Dermis microvascular lymphatic vessel endothelial cell (primary cell): ENCODE results near the gene ELFN1. TPM values are rescaled to one million over a fixed set of nuclear protein-coding genes. Genes with fewer than 3 reads are reported as not detected.

Source experiments
- DNase-seq, 2 donors: peaks; one replicate each; pipeline versions ENCODE4 v3.0.0 to v3.0.0-alpha.2; 2010; ENCODE audit warnings: low read depth in 2 of 2
- total RNA-seq: library from RNA; depleted of rRNA; stranded (reverse); fragments of >200 nt; gene quantifications from 2 replicates; pipeline ENCODE4 v1.2.1, GENCODE V29; 2014

ELFN1 gene
- total RNA-seq, 1 donor from 2014 or later: 0.90 TPM

DNA sequence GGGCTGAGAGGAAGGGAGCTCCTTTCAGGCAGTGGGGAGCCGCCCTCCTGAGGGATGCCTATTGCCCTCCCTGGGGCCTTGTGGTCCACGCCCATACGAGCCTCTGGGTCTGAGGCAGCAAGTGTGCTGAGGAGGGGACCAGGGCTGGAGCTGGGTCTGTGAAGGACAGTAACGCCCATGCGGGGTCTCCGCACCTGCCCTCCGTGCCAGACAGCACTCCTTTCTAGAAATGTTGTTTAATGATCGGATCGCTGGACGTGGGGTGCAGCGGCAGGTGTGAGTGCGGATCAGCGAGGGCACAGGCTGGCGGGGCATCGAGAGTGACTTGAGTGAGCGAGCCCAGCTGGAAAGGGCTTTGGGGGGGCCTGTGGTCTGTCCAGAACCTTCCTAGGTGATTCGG, 70.1 kb downstream of the ELFN1 start:
- no peak for DNase-seq

DNA sequence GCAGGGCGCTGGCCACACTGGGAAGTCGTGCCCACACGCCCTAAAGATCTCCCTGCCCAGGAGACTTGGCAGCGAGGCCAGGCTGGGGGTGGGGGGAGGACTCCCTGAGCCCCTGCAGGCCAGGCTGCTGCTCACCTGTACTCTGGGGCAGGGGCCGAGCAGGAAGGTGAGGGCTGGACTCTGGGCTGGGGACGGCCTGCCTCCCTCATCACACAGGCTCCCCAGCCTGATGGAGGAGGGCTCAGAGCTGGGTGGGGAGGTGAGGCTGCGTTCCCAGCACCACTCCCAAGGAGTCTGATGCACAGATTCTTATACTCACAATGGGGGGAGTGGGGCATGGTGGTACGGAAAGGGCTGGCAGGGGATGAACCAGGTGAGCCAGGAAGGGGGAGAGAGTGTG, 71.2 kb downstream of the ELFN1 start:
- no peak for DNase-seq

DNA sequence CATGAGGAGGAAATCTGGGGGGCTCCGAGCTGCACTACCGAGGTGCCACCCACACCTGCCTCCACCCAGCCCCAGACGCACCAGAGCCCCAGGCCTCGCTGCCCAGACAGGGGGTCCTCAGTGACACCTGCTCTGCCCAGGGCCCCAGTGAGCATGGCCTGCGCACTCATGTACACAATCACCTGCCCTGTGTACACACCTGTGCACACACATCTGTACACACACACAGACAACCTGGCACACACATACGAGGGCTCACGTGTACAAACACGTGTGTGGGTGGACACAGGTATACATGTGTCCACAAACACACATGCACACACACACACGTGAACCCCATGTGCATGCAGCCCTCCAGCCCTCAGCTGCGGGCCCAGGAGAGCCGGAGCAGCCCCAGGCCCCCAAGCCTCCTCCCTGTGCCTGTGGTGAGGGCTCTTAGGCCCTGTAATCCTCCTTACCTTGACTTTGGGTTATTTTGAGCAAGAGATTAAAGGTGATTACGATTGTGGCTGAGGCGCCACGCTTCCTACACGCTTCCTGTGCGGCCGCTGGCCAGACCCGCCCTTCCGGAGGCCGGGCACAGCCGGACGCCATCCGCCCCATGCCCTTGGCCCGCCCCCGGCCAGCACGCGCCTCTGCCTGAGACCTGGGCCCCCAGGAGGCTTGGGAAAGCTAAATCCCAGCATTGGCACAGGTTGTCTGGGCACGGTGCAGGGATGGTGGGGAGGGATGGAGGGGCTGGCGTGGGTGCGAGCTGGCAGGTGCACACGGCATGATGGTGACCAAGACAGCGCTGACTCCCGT, 71.9 kb downstream of the ELFN1 start:
- DNase-seq: peak in 1 of 2 donors; percentile 6

DNA sequence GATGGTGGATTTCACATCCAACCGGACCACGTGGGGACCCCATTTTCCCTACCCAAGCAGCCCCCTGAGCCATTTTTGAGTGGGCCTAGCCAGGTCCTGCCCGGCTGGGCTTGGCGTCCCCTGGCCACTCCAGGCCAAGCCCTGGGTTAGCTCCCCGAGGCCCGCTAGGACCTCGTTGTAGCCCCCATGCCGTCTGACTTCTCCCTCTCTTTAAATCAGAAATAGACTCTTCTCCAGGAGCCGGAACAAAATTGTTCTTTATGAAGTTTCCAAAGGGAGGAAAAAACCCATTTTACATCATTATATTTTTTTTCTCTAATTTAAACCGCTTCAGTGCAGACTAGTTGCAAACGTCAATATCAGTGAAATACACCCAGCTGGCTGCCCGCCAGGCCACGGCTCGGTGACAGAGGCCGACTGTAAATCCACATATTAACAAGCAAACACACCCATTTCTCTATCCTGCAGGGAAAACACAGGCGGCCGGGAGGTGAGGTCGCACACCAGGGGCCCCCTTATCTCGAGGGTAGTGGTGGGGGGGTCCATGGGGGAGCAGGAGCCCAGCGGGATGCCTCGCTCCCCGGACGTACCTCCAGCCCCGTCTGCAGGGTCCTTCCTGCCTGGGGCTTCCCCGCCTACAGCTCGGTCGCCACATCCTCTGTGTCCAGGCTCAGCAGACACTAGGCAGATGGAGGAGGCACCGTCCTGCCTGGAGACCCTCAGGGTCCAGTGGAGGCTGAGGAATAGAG, 72.7 kb downstream of the ELFN1 start:
- DNase-seq: peak; percentile 14 to 27

DNA sequence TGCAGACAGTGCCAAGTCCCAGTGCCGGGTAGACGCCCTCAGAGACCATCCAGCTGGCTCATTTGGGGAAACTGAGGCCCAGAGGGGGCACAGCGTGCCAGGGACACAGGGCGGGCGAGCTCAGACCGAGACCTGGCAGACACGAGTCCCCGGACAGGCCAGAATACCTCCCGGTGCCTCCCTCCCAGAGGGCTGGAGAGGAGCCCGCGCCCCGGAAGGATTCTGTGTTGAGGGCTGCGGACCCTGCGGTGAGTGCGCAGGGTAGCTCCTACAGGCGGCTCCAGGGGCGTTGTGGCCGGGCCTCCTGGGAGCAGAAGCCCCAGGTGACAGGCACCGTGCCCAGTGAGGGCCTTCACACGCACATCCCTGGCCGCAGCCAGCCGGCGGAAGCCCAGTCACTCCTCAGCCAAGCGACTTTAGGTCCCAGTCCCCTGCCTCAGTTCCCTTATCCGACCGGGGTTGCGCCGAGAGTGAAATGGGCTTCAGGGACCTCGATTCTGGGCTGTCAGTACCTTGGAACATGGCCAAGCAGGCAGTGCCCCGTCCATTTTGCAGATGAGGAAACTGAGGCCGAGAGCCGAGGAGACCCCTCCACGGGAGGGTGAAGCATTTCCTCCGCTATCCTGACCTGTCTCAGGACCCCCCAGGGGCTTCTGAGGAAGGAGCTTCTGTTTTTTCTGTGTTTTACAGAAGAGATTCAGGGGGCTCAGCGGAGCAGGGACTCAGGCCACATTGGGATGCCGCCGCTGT, 73.6 kb downstream of the ELFN1 start:
- DNase-seq: no peak

DNA sequence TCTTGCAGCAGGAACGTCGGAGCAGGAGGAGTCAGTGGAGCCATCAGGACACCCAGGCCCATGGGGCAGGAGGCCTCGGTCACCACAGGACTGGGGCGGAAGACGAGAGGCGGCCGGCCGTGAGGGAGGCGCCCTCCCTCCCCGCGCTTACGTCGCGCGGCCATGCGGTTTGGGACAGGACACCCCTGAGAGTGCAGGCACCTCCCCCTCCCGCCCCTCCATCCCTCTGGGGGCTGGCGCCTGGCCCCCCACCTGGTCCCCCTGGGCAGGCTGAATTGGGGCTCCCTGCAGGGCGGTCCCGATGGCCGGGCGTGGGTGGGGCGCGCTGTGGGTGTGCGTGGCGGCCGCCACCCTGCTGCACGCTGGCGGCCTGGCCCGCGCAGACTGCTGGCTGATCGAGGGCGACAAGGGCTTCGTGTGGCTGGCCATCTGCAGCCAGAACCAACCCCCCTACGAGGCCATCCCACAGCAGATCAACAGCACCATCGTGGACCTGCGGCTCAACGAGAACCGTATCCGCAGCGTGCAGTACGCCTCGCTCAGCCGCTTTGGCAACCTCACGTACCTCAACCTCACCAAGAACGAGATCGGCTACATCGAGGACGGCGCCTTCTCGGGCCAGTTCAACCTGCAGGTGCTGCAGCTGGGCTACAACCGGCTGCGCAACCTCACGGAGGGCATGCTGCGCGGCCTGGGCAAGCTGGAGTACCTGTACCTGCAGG, 74.4 kb downstream of the ELFN1 start:
- no peak for DNase-seq

DNA sequence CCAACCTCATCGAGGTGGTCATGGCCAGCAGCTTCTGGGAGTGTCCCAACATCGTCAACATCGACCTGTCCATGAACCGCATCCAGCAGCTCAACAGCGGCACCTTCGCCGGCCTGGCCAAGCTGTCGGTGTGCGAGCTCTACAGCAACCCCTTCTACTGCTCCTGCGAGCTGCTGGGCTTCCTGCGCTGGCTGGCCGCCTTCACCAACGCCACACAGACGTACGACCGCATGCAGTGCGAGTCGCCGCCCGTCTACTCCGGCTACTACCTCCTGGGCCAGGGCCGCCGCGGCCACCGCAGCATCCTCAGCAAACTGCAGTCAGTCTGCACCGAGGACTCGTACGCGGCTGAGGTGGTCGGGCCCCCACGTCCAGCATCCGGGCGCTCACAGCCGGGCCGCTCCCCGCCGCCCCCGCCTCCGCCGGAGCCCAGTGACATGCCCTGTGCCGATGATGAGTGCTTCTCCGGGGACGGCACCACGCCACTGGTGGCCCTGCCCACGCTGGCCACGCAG, 75.0 kb downstream of the ELFN1 start:
- DNase-seq: no peak

DNA sequence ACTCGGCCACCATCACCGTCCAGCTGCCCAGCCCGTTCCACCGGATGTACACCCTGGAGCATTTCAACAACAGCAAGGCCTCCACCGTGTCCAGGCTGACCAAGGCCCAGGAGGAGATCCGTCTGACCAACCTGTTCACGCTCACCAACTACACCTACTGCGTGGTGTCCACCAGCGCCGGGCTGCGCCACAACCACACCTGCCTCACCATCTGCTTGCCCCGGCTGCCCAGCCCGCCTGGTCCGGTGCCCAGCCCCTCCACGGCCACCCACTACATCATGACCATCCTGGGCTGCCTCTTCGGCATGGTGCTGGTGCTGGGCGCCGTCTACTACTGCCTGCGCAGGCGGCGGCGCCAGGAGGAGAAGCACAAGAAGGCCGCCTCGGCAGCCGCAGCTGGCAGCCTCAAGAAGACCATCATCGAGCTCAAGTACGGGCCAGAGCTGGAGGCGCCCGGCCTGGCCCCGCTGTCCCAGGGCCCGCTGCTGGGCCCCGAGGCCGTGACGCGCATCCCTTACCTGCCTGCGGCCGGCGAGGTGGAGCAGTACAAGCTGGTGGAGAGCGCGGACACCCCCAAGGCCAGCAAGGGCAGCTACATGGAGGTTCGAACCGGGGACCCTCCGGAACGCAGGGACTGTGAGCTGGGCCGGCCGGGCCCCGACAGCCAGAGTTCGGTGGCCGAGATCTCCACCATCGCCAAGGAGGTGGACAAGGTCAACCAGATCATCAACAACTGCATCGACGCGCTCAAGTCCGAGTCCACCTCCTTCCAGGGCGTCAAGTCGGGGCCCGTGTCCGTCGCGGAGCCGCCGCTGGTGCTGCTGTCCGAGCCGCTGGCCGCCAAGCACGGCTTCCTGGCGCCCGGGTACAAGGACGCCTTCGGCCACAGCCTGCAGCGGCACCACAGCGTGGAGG, 75.8 kb downstream of the ELFN1 start:
- no peak for DNase-seq

DNA sequence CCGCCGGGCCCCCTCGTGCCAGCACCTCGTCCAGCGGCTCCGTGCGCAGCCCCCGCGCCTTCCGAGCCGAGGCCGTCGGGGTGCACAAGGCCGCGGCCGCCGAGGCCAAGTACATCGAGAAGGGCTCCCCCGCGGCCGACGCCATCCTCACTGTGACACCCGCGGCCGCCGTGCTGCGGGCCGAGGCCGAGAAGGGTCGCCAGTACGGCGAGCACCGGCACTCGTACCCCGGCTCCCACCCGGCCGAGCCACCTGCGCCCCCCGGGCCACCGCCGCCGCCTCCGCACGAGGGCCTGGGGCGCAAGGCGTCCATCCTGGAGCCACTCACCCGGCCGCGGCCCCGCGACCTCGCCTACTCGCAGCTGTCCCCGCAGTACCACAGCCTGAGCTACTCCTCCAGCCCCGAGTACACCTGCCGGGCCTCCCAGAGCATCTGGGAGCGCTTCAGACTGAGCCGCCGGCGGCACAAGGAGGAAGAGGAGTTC, 76.5 kb downstream of the ELFN1 start:
- DNase-seq: no peak

DNA sequence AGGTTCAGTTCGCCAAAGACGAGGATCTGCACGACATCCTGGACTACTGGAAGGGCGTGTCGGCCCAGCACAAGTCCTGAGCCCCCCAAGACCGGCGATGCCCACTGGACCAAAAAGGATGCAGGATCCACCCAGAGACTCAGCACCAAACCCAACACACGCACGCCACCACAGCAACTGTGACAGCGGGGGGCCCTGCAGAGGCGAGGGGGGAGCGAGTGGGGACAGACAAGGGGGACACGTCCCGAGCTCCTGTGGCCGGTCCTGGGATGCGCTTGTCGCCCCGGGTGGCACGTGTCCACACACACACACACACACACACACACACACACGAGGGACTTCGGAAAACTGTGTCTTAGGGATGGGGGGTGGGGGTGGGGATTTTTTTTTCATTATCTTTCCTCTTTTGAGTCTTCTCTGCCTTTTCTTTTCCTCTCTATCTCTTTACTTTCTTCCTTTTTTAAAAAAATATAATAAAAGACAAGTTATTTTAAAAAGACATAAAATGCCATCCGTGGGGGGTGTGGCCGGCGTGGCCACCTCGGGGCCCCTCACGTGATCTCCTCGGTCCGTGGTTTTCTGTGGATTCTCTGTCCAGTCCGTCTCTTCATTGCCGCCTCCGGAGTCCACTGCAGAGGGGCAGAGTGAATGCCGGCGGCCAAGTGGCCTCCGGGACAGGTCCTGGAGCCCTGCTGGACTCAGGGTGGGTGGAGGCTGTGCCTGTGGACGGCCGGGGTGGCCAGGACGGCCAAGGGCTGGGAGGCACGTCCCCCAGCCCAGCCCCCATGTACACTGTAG, 77.1 kb downstream of the ELFN1 start:
- DNase-seq: no peak

DNA sequence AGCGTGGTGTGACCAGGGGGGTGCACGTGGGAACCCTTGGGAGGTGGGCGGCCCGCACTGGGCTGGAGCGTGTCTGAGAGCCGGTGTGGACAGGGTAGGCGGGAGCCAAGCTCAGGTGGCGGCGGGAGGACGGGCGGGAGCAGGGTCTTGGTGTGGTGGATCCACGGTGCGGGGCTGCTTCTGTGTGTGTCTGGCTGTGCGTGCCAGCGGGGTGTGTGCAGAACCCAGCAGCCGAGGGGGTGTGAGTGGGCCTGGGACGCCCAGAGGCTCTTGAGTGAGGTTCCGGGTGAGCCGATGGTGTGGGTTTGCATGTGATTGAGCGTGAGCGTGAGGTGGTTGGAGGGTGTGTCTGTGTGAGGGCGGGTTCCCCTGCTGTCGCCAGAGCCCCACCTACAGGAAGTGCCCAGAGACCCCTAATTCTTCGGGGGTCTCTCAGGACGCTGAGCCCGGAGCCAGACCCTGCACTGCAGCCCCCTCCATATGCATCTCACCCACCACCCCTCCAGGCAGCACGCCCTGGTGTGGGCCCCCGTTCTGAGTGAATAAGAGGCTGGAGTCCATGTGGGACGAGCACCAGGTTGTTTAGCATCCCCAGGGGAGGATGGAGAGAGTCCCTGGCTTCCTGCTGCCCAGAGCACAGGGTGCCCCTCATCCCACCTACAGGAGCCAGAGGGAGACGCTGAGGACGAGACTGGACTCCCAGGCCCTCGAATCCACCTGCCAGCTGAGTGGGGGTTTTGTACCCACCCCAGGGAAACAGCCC, 78.2 kb downstream of the ELFN1 start:
- DNase-seq: no peak

DNA sequence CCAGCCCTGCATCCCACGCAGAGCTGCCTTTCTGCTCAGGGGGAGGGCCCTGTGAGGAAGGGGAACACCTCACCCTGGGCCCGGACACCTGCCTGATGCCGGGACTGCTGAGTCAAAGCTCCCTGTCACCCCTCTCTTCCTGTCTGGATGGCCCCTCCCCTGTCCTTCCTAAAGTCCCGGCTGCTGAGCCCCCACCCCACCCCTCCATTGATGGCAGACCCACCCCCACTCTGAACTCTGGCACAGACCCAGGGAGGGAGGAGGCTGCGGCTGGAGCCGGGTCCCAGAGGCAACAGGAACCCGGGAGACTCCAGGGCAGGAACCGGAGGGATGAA, 78.7 kb downstream of the ELFN1 start:
- DNase-seq: no peak

DNA sequence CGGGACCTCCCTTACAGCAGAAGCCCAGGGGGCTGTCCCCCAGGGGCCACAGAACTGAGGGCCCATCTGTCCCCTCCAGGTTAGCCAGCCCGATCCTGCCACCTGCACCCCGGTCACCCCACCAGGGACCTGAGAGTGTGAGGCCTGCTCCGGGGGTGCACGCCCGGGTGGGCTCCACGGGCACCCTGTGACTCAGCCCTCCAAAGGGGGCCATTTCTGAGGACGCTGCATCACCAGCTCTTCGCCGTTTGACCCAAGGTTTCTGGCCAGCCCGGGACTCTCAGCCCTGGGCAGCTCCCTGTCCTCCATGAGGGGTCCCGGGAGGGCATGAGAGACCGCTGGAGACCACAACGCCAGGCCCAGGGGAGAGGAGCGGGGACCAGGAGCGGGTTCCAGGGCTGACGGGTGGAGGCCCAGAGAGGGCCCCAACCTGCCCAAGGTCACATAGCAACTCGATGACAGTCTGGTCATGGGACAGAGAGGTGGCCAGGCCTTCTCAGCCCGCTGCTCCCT, 79.3 kb downstream of the ELFN1 start:
- DNase-seq: no peak

DNA sequence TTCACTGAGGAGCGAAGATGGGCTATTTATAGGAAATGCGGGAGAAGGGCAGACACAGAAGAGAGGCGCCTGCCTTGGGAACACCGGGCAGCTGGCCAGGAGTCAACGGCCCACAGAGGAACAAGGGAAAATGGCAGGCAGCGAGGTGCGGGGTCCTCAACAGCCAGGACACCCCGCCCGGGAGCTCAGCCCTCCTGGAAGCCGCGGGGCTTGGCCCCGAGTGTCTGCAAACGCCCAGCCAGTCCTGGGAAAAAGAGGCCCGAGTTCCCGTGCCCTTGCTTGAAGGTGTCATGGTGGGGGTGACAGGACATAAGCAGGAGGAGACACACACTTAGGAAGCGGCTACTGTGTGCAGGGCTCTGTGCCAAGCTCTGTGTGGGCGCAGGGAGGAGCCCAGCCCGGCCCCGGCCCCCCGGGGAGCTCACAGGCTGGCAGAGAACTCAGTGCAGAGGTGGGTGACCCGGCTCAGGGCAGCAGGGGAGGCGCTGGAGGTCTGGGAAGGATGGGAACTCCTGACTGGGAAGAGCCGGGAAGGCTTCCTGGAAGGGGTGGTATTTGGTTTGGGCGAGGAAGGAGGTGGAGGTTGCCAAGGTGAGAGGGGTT, 79.9 kb downstream of the ELFN1 start:
- DNase-seq: no peak

DNA sequence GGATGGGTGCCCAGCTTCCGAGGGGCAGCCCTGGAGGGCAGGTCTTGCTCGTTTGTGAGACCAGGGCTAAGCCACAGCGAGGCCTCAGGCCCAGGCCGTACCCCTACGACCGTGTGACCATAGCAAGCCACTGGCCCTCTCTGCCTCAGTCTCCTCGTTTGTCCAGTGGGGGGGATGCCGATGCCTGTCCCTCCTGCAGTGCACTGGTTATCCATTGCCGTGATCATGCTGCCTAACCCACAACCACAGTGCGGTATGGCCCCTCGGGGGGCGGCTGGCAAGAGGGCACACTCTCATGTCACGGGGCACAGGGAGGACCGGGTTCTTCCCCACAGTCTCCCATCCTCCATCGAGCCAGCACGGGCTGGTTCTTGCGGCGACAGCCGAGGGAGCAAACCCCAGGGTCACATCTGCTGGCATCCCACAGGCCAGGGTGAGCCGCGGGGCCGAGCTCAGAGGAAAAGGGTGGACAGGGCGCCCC, 80.5 kb downstream of the ELFN1 start:
- DNase-seq: no peak

DNA sequence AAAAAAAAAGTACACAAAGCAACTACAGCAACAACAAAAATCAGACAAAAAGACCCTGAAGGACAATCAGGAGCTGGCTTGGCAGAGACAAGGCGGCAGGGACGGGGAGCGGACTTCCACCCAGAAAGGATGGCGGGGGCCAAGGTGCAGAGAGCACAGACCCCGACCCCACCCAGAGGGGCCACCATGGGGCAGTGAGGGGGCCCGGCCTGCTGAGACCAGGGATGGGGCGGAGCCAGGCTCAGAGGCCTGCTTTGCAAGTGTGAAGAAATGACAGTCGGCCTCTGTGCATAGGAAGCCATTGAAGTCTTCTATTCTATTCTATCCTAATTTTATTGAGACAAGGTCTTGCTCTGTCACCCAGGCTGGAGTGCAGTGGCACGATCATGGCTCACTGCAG, 82.0 kb downstream of the ELFN1 start:
- no peak for DNase-seq

DNA sequence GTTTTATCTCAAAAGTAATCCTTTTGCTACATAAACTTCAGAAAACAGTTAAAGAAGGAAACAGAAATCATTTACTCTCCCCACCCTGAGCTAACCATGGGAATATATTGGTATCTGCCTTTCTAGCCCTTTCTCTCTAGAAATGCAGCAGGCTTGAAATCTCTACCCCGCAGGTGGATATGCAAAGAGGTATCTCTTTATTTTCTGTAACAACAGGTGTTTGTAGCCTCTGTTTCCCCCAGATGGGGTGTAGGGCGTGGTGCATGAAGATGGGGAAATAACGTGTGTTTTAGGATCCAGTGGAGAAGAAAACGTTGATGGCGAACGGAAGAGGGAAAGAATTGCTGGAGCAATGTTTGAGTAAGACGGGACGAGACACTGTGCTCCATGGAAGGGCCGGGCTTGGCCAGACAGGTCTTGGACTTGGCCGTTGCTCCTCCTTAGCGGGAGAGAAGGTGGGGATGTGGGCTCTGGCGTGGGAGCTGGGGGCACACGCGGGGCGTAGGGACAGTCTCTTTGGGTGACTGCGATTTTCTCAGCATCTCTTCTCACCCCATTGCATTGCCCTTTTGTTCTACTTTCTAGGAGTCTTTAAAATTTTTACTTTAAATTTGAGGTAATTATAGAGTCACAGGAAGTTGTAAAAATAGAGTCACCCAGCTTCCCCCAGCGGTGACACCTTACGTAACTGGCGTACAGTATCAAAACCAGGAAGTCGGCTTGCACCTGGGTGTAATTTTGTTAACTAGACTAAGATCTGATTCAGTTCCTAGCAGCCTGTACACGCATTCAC, 82.9 kb downstream of the ELFN1 start:
- DNase-seq: no peak
